Epithelial cell of proximal tubule (primary cell): ENCODE measurements around the gene CPNE7. TPM values are rescaled to one million over a fixed set of nuclear protein-coding genes. Genes with fewer than 3 reads are reported as not detected.

Experiments used
- DNase-seq: peaks from one replicate; pipeline ENCODE4 v3.0.0-alpha.2; 2011; ENCODE audit warnings: low read depth
- H3K4me3 ChIP-seq: 2 replicates; pipeline ENCODE4 v1.5.1; 2011; ENCODE audit warnings: low read depth, mild to moderate bottlenecking, low read length
- CTCF ChIP-seq: conservative IDR thresholded peaks from 2 replicates; pipeline ENCODE4 v1.5.1; 2012; ENCODE audit warnings: low read depth, mild to moderate bottlenecking, low read length
- total RNA-seq: library from RNA; depleted of rRNA; stranded (reverse); fragments of >200 nt; gene quantifications from 2 replicates; pipeline ENCODE4 v1.2.3, GENCODE V29; 2015

Gene CPNE7
- total RNA-seq, 1 donor from 2014 or later: 20.2 TPM

- no peak overlapping the region for H3K4me3 ChIP-seq
- no peak for DNase-seq
- TF ChIP-seq CTCF: no peak
Observed at GRCh38 chr16:89606006-89606405, 30.4 kb downstream of the CPNE7 start.

- no peak overlapping the region for H3K4me3 ChIP-seq
- no peak for DNase-seq
- no peak for TF ChIP-seq CTCF
Observed at GRCh38 chr16:89607453-89607852, 31.9 kb downstream of the CPNE7 start.

- H3K4me3 ChIP-seq: no peak overlapping the region
- no peak for DNase-seq
- TF ChIP-seq CTCF: peak; percentile 16
Observed at GRCh38 chr16:89607937-89608740, 32.6 kb downstream of the CPNE7 start.

GRCh38 chr16:89610108-89610453 lies 34.5 kb downstream of the CPNE7 start:
- DNase-seq: no peak
- no peak overlapping the region for H3K4me3 ChIP-seq
- no peak for TF ChIP-seq CTCF

- no peak for TF ChIP-seq CTCF
- DNase-seq: no peak
- no peak overlapping the region for H3K4me3 ChIP-seq
Observed at GRCh38 chr16:89612415-89613166, 37.0 kb downstream of the CPNE7 start.

- H3K4me3 ChIP-seq: peak within 1 kb of the TSS; percentile 60
- DNase-seq: no peak
- TF ChIP-seq CTCF: no peak
Observed at GRCh38 chr16:89613231-89613953, 37.8 kb downstream of the CPNE7 start, which contains the start of gene DPEP1. TSS of gene DPEP1 (plus strand) at chr16:89613642. CDS start at chr16:89630411, 16,769 bp downstream.
